ENCODE measurements around the gene ZNF740.
A peak's percentile ranks its signal among the peaks of the same experiment; 100 is the strongest.

ZNF740 gene

DNA sequence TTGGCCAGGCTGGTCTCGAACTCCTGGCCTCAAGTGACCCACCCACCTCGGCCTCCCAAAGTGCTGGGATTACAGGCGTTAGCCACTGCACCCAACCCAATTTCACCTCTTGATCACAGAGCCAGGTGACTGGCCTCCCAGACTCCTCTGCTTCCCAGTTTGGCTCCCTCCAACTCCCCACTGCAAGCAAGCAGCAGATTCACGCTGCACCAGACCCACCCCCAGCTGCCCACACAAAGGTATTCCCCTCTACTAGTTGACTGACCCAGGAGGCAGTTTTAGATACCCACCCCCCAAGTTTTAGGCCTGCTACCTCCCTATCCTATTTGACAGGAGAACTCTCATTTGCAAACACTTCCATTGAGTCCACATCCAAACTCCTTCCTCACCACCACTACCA lies 46.3 kb downstream of the ZNF740 start:
- TF ChIP-seq, protein P1, sequence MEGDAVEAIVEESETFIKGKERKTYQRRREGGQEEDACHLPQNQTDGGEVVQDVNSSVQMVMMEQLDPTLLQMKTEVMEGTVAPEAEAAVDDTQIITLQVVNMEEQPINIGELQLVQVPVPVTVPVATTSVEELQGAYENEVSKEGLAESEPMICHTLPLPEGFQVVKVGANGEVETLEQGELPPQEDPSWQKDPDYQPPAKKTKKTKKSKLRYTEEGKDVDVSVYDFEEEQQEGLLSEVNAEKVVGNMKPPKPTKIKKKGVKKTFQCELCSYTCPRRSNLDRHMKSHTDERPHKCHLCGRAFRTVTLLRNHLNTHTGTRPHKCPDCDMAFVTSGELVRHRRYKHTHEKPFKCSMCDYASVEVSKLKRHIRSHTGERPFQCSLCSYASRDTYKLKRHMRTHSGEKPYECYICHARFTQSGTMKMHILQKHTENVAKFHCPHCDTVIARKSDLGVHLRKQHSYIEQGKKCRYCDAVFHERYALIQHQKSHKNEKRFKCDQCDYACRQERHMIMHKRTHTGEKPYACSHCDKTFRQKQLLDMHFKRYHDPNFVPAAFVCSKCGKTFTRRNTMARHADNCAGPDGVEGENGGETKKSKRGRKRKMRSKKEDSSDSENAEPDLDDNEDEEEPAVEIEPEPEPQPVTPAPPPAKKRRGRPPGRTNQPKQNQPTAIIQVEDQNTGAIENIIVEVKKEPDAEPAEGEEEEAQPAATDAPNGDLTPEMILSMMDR (IDR thresholded peaks at IDR 0.05; ENCODE audit: low read depth, low read length): no peak
- DNase-seq (ENCODE audit: low read depth in 2 of 2): no peak
- no peak overlapping the region for H3K4me3 ChIP-seq (replicated peaks in 1 of 2; ENCODE audit: low read depth in 2 of 2, low read length in 2 of 2)

DNA sequence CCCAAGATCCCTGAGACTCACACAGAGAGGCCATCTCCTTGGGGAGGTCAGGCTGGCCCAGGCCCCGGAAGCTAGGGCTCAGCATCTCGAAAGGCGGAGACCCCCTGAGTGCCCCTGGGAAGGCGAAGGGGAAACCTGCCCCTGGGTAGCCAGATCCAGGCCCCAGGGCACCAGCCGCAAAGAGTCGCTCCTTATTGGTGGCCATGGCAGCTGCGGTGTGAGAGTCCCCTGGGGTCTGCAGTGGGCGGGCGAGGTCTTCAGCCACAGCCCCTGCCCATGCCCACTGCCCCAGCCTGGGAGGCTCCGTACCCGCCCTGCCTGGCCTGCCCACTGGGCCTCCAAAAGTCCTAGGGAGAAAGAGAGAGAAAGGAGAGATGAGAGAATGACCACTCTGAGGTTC lies 46.8 kb downstream of the ZNF740 start:
- no peak for DNase-seq (ENCODE audit: low read depth in 2 of 2)
- TF ChIP-seq, protein P1 (IDR thresholded peaks at IDR 0.05; ENCODE audit: low read depth, low read length): no peak
- H3K4me3 ChIP-seq (replicated peaks in 1 of 2; ENCODE audit: low read depth in 2 of 2, low read length in 2 of 2): no peak overlapping the region

DNA sequence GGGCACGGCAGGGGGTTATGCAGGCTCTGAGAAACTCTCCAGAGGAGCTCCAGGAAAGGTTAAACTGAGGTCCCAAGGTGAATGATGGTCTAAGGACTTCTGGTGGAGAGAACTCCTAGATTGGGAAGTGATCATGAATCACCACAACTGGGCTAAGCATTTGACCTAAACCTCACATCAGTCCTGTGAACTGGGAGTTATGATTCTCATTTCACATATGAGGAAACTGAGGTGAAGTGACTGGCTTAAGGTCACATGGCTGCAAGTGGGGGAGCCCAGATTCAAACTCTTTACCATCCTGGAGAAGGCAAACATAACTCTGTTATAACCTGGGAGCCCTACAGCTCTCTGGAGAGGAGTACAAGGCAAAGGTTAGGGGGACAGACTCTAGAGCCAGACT lies 47.3 kb downstream of the ZNF740 start:
- DNase-seq (ENCODE audit: low read depth in 2 of 2): no peak
- TF ChIP-seq, protein P1 (IDR thresholded peaks at IDR 0.05; ENCODE audit: low read depth, low read length): no peak
- H3K4me3 ChIP-seq (replicated peaks in 1 of 2; ENCODE audit: low read depth in 2 of 2, low read length in 2 of 2): no peak overlapping the region

DNA sequence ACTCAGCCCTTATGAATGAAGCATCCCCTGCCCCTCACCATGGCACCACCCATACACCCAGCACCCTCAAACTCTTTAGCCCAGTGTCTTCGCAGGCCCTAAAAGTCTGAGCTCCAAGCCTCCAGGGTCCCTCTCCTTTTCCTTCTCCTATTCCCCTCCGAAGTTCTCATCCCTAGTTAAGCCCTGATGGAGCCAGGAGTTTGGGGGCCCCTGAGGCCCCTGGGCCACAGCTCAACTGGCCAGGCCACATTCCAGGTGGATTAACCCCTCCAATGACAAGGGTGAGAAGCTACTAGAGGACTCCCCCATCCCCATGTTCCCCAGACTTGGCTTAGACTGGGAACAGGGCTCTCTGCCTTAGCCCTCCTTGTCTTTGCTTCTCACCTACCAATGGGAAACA lies 48.9 kb downstream of the ZNF740 start:
- TF ChIP-seq, protein P1 (IDR thresholded peaks at IDR 0.05; ENCODE audit: low read depth, low read length): no peak
- H3K4me3 ChIP-seq (replicated peaks in 1 of 2; ENCODE audit: low read depth in 2 of 2, low read length in 2 of 2): no peak overlapping the region

DNA sequence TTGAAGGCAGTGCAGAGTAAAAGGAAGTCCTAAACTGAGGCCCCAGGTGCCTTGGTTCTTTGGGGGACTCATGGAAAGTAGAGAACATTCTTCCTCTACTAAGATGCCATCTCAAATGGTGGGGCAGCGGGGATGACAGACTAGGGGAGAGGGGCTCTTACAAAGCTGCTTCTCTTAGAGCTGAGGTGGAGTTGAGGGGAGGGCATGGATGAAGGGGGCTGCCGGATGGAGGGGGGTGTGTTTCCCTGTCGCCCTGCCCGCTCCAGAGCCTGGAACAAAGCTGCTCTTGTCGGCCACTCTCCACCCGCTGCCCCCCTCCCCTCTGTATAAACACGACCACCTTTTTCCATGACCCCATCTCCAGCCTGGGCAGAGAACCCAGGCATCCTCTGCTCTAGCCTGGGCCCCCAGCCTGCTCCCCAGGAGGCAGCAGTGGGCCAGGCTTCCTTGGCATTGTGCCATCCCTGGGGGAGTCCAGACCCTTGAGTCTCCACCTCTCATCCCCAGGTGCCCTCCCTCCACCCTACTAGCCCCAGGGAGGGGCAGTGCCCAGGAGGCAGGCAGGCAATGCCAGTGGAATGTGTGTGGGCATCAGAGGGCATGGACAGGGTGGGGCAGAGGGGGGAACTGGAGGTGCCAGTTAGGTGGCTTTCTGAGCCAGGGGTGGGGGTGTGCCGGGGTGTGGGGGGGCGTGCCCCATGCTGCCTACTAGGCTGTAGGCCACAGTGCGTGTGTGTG lies 49.8 kb downstream of the ZNF740 start:
- no peak overlapping the region for H3K4me3 ChIP-seq (replicated peaks in 1 of 2; ENCODE audit: low read depth in 2 of 2, low read length in 2 of 2)
- DNase-seq (ENCODE audit: low read depth in 2 of 2): no peak
- TF ChIP-seq, protein P1 (IDR thresholded peaks at IDR 0.05; ENCODE audit: low read depth, low read length): no peak

More for the DNA sequence above, 48.9 kb downstream of the ZNF740 start:
- no peak for DNase-seq (ENCODE audit: low read depth in 2 of 2)

DNA sequence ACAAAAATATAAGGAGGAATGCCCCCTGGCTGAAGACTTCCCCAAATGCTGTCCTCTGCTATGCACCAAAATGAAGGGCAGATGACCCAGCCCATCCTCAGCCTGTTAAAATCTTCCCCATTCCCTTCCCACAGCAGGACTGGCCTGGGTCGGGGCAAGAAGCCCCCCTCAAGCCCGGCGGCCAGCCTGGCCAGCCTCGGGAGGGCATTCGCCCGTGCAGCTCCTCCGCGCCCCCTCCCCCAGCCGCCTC lies 51.1 kb downstream of the ZNF740 start:
- peak overlapping the region; percentile 60 to 66 for H3K4me3 ChIP-seq (replicated peaks in 1 of 2; ENCODE audit: low read depth in 2 of 2, low read length in 2 of 2)
- TF ChIP-seq, protein P1 (IDR thresholded peaks at IDR 0.05; ENCODE audit: low read depth, low read length): no peak
- no peak for DNase-seq (ENCODE audit: low read depth in 2 of 2)

All from cardiac fibroblast (primary cell).